ENCODE data around the gene IQGAP1. TPM values are rescaled to one million over a fixed set of nuclear protein-coding genes. Genes with fewer than 3 reads are reported as not detected.

The IQGAP1 gene
- total RNA-seq, 4 donors from 2014 or later: 181 to 285 (median 193) TPM

- H3K4me3 ChIP-seq: no peak overlapping the region
- H3K36me3 ChIP-seq: peaks cover 19 to 100% (median 29%) of the 10 kb centered on the region in 3 donors
- 77 to 88% methylated on average over 3 of the region's 3 CpGs for WGBS, 2 donors
- TF ChIP-seq POLR2A (IDR thresholded peaks at IDR 0.05): no peak
- TF ChIP-seq, protein P1, sequence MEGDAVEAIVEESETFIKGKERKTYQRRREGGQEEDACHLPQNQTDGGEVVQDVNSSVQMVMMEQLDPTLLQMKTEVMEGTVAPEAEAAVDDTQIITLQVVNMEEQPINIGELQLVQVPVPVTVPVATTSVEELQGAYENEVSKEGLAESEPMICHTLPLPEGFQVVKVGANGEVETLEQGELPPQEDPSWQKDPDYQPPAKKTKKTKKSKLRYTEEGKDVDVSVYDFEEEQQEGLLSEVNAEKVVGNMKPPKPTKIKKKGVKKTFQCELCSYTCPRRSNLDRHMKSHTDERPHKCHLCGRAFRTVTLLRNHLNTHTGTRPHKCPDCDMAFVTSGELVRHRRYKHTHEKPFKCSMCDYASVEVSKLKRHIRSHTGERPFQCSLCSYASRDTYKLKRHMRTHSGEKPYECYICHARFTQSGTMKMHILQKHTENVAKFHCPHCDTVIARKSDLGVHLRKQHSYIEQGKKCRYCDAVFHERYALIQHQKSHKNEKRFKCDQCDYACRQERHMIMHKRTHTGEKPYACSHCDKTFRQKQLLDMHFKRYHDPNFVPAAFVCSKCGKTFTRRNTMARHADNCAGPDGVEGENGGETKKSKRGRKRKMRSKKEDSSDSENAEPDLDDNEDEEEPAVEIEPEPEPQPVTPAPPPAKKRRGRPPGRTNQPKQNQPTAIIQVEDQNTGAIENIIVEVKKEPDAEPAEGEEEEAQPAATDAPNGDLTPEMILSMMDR (IDR thresholded peaks at IDR 0.05): no peak
- H3K27ac ChIP-seq: no peak overlapping the region
- H3K9me3 ChIP-seq: no peaks in the 10 kb centered on the region
- H3K4me1 ChIP-seq: no peaks in the 10 kb centered on the region
- no peaks in the 10 kb centered on the region for H3K27me3 ChIP-seq
- no peak for DNase-seq
- intact Hi-C loops (cut with DNase I): loop anchor here (10.0 kb wide), 1 partner anchor 156 kb away; no protein-coding TSS in a partner anchor
Observed at GRCh38 chr15:90481023-90481422, 93.0 kb downstream of the IQGAP1 start.

GRCh38 chr15:90482124-90483011, 94.3 kb downstream of the IQGAP1 start:
- Histone ChIP-seq H3K27ac (no peak overlapping the region), H3K9me3 (no peaks in the 10 kb centered on the region), H3K27me3 (no peaks in the 10 kb centered on the region), H3K4me1 (no peaks in the 10 kb centered on the region), H3K36me3 (peaks cover 27 to 100% (median 32%) of the 10 kb centered on the region in 3 donors), H3K4me3 (no peak overlapping the region)
- no peak for DNase-seq
- TF ChIP-seq POLR2A (IDR thresholded peaks at IDR 0.05): no peak
- TF ChIP-seq, protein P1 (IDR thresholded peaks at IDR 0.05): peak; percentile 51 to 71 (median 68)
- intact Hi-C loops (cut with DNase I): loop anchor here (10.0 kb wide), 1 partner anchor 158 kb away; no protein-coding TSS in a partner anchor
- WGBS, 2 donors: 60 to 64% methylated on average over 7 of the region's 7 CpGs

- intact Hi-C loops (cut with DNase I): loop anchor here (10.0 kb wide), 1 partner anchor 158 kb away; no protein-coding TSS in a partner anchor
- 33 to 80% methylated on average over 1 of the region's 1 CpG for WGBS, 2 donors
- peaks cover 33 to 100% (median 33%) of the 10 kb centered on the region in 3 donors for H3K36me3 ChIP-seq
- no peaks in the 10 kb centered on the region for H3K9me3 ChIP-seq
- TF ChIP-seq, protein P1 (IDR thresholded peaks at IDR 0.05): no peak
- TF ChIP-seq POLR2A (IDR thresholded peaks at IDR 0.05): no peak
- no peaks in the 10 kb centered on the region for H3K27me3 ChIP-seq
- no peaks in the 10 kb centered on the region for H3K4me1 ChIP-seq
- no peak overlapping the region for H3K27ac ChIP-seq
- no peak for DNase-seq
- no peak overlapping the region for H3K4me3 ChIP-seq
Observed at GRCh38 chr15:90483012-90483307, 94.9 kb downstream of the IQGAP1 start.

DNA sequence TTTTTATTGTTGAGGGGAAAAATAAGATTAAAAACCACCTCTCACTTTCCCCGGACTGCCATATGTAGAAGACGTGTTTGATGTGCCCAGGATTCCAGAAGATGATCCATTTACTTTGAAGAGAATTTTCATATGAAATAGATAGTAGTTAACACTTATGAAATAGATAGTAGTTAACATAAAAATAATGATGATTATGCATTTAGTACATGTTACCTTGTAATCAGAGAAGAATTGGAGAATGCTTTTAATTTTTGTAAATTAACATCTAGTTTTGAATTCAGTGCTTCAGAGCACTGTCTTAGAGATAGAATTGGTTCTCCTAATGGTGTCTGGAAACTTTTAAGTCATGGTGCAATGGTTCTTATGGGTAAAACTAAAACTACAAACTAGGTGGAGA, 95.6 kb downstream of the IQGAP1 start:
- Histone ChIP-seq H3K9me3 (no peaks in the 10 kb centered on the region), H3K27ac (no peak overlapping the region), H3K36me3 (peaks cover 30 to 100% (median 33%) of the 10 kb centered on the region in 3 donors), H3K27me3 (no peaks in the 10 kb centered on the region), H3K4me1 (no peaks in the 10 kb centered on the region), H3K4me3 (no peak overlapping the region)
- intact Hi-C loops (cut with DNase I): loop anchor here (10.0 kb wide), 1 partner anchor 159 kb away; no protein-coding TSS in a partner anchor
- no peak for DNase-seq
- WGBS, 2 donors: 91 to 92% methylated on average over 2 of the region's 2 CpGs
- no peak for TF ChIP-seq POLR2A (IDR thresholded peaks at IDR 0.05)
- TF ChIP-seq, protein P1 (IDR thresholded peaks at IDR 0.05): no peak

DNA sequence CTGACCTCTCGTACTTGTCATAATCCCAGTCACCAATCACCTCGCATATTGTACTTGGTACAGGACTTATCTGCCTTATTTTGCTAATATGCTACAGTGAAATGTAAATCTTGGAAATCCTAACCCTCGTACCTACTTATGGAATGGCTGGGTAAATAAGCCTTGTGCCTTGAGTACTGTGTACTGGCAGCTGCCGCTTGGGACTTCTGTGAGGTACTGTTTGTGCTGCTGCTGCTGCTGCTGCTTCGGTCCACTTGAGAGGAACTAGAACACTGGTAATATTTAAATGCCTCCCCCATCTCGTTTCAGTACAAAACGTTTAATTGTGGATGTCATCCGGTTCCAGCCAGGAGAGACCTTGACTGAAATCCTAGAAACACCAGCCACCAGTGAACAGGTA, 99.1 kb downstream of the IQGAP1 start:
- no peak for DNase-seq
- WGBS, 2 donors: 89 to 92% methylated on average over 8 of the region's 8 CpGs
- no peaks in the 10 kb centered on the region for H3K9me3 ChIP-seq
- H3K4me1 ChIP-seq: peaks cover 0 to 9% (median 4%) of the 10 kb centered on the region in 3 donors
- no peak overlapping the region for H3K4me3 ChIP-seq
- no peaks in the 10 kb centered on the region for H3K27me3 ChIP-seq
- no peak for TF ChIP-seq POLR2A (IDR thresholded peaks at IDR 0.05)
- TF ChIP-seq, protein P1 (IDR thresholded peaks at IDR 0.05): no peak
- intact Hi-C loops (cut with DNase I): loop anchor here (10.0 kb wide), 1 partner anchor 162 kb away; no protein-coding TSS in a partner anchor
- H3K36me3 ChIP-seq: peaks cover 46 to 100% (median 51%) of the 10 kb centered on the region in 3 donors
- no peak overlapping the region for H3K27ac ChIP-seq
